MM.1S (cell line): ENCODE data around the gene TMEM117.
"Not testable (repeated sequence)": the region's sequence is repeated elsewhere in the genome, so short reads cannot be mapped to it uniquely, and the experiment has no call there.

ENCODE experiments used
- DNase-seq: peaks from one replicate; pipeline ENCODE4 v3.0.0-alpha.2; 2015
- H2AFZ ChIP-seq: fragments of 300-600 bp; sonication (generic); 2 replicates; pipeline ENCODE4 v1.6.0; 2016; ENCODE audit warnings: antibody characterized with exemption, low read length
- H3F3A ChIP-seq: fragments of 300-600 bp; sonication (generic); 2 replicates; pipeline ENCODE4 v1.6.1; 2016; ENCODE audit warnings: mild to moderate bottlenecking, antibody characterized with exemption, low read length, moderate library complexity, mixed read lengths; ENCODE audit not compliant: insufficient read depth
- H3K27ac ChIP-seq: fragments of 300-600 bp; sonication (generic); 2 replicates; pipeline ENCODE4 v1.5.1; 2016; ENCODE audit warnings: mild to moderate bottlenecking, low read length
- H3K27me3 ChIP-seq: fragments of 300-600 bp; sonication (generic); replicated peaks from 2 replicates; pipeline ENCODE4 v1.6.0; 2016; ENCODE audit warnings: low read length; ENCODE audit not compliant: insufficient read depth
- H3K36me3 ChIP-seq: fragments of 300-600 bp; sonication (generic); replicated peaks from 2 replicates; pipeline ENCODE4 v1.6.1; 2016; ENCODE audit warnings: mild to moderate bottlenecking, low read length, mixed read lengths; ENCODE audit not compliant: insufficient read depth
- H3K4me1 ChIP-seq: fragments of 300-600 bp; sonication (generic); 2 replicates; pipeline ENCODE4 v1.6.1; 2016; ENCODE audit warnings: low read length, mixed read lengths
- H3K4me2 ChIP-seq: fragments of 300-600 bp; sonication (generic); 2 replicates; pipeline ENCODE4 v1.6.0; 2016; ENCODE audit warnings: low read depth, low read length
- H3K4me3 ChIP-seq: fragments of 300-600 bp; sonication (generic); 2 replicates; pipeline ENCODE4 v1.5.1; 2016; ENCODE audit warnings: low read length, mixed read lengths
- H3K79me2 ChIP-seq: fragments of 300-600 bp; sonication (generic); 2 replicates; pipeline ENCODE4 v1.6.1; 2016; ENCODE audit warnings: mixed run types, low read length, mixed read lengths
- H3K9ac ChIP-seq: fragments of 300-600 bp; sonication (generic); 2 replicates; pipeline ENCODE4 v1.6.1; 2016; ENCODE audit warnings: low read length, mixed read lengths
- H3K9me2 ChIP-seq: fragments of 300-600 bp; sonication (generic); replicated peaks from 2 replicates; pipeline ENCODE4 v1.6.1; 2016; ENCODE audit warnings: mild to moderate bottlenecking, low read length, mixed read lengths; ENCODE audit not compliant: insufficient read depth
- H3K9me3 ChIP-seq: fragments of 300-600 bp; sonication (generic); replicated peaks from 2 replicates; pipeline ENCODE4 v1.6.1; 2016; ENCODE audit warnings: mild to moderate bottlenecking, low read length, mixed read lengths; ENCODE audit not compliant: insufficient read depth
- H4K20me1 ChIP-seq: fragments of 300-600 bp; sonication (generic); 2 replicates; pipeline ENCODE4 v1.6.1; 2016; ENCODE audit warnings: mild to moderate bottlenecking, low read length, moderate library complexity, mixed read lengths; ENCODE audit not compliant: insufficient read depth
- CTCF ChIP-seq: fragments of 300-600 bp; sonication (generic); IDR thresholded peaks from 2 replicates; pipeline ENCODE4 v1.5.1; 2016; ENCODE audit warnings: antibody characterized with exemption, low read length, mixed read lengths
- EZH2 ChIP-seq: fragments of 300-600 bp; sonication (generic); optimal IDR thresholded peaks from 2 replicates; pipeline ENCODE3; 2017; ENCODE audit warnings: low read depth, mild to moderate bottlenecking, antibody characterized with exemption, low read length, mixed read lengths
- EZH2phosphoT487 ChIP-seq: fragments of 300-600 bp; sonication (generic); IDR thresholded peaks from 2 replicates; pipeline ENCODE4 v1.6.1; 2018; ENCODE audit warnings: antibody characterized with exemption, low read length

TMEM117 gene

GRCh38 chr12:44377443-44378187 lies 541.7 kb downstream of the TMEM117 start:
- no peak overlapping the region for H3K4me2 ChIP-seq
- no peak for DNase-seq
- no peaks in the 10 kb centered on the region for H3K9me3 ChIP-seq
- H3K4me3 ChIP-seq: no peak overlapping the region
- no peaks in the 10 kb centered on the region for H3K36me3 ChIP-seq
- H3K9me2 ChIP-seq: no peaks in the 10 kb centered on the region
- H3K4me1 ChIP-seq: peaks cover 18% of the 10 kb centered on the region
- no peak for TF ChIP-seq CTCF
- no peak for TF ChIP-seq EZH2phosphoT487
- TF ChIP-seq EZH2: no peak
- H3K79me2 ChIP-seq: no peaks in the 10 kb centered on the region
- no peak overlapping the region for H3K27ac ChIP-seq
- no peaks in the 10 kb centered on the region for H4K20me1 ChIP-seq
- H3K27me3 ChIP-seq: no peaks in the 10 kb centered on the region
- no peaks in the 10 kb centered on the region for H3F3A ChIP-seq
- no peak overlapping the region for H2AFZ ChIP-seq
- no peak overlapping the region for H3K9ac ChIP-seq

DNA sequence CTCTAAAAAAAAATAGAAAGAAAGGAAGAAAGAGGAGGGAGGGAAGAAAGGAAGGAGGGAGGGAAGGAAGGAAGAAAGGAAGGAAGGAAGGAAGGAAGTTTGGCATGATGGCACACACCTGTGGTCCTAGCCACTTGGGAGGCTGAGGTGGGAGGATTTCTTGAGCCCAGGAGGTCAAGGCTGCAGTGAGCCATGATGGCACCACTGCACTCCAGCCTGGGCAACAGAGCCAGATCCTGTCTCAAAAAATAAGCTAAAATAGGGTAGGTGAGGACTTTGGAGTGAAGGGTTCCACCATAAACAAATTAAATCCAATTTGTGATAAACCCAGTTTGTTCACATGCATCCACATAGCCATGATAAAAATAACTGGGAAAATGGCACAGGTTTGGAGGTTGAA lies 543.2 kb downstream of the TMEM117 start:
- not testable (repeated sequence) for H3K27me3 ChIP-seq, H4K20me1 ChIP-seq, H3K9ac ChIP-seq, H3K9me3 ChIP-seq, DNase-seq, H3F3A ChIP-seq, H3K4me3 ChIP-seq, H3K9me2 ChIP-seq, H3K4me2 ChIP-seq, H2AFZ ChIP-seq, H3K36me3 ChIP-seq, H3K27ac ChIP-seq, H3K79me2 ChIP-seq
- peaks cover 13% of the 10 kb centered on the region for H3K4me1 ChIP-seq

DNA sequence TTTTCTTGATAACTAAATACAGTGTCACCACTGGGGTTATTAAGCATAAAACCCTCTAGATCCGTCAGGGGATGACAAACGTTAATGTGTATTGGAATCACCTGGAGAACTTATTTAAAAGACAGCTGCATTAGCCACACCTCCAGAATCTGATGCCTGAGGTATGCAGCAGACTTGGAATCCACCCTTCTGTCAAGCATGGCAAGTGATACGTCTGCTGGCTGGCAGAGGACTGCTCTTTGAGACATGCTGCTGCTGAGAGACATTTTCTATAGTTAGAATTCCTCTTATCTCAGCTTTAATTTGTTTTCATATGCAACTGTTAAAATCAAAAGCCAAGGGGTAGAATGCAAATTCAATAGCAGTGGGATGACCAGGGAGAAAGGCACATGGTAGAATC lies 544.0 kb downstream of the TMEM117 start:
- Histone ChIP-seq H3K36me3 (no peaks in the 10 kb centered on the region), H3K9me2 (no peaks in the 10 kb centered on the region), H3K79me2 (no peaks in the 10 kb centered on the region), H3K27me3 (no peaks in the 10 kb centered on the region), H4K20me1 (no peaks in the 10 kb centered on the region), H2AFZ (no peak overlapping the region), H3K4me2 (no peak overlapping the region), H3F3A (no peaks in the 10 kb centered on the region), H3K4me1 (peaks cover 13% of the 10 kb centered on the region), H3K4me3 (no peak overlapping the region), H3K9ac (no peak overlapping the region), H3K27ac (no peak overlapping the region), H3K9me3 (no peaks in the 10 kb centered on the region)
- no peak for TF ChIP-seq EZH2phosphoT487
- DNase-seq: no peak

DNA sequence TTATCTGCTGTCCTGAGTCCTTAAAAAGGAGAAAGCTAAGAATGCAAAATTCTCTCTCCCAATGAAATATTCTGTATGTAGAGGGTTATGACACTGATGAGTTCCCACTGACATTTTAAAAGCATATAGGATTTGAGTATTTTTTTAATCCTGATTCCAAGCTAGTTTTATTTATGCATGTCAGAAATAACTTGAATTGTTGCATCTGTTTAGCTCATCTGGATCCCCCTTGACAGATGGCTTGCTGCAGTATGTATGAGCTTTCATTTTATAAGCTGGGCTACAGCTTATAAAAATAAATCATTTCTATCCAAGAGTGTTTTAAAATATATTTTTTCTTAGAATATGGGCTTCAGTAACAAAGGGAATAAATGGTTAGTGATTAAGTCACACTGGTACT lies 545.0 kb downstream of the TMEM117 start:
- H2AFZ ChIP-seq: no peak overlapping the region
- DNase-seq: no peak
- no peak overlapping the region for H3K27ac ChIP-seq
- no peak overlapping the region for H3K4me2 ChIP-seq
- no peaks in the 10 kb centered on the region for H3K36me3 ChIP-seq
- no peaks in the 10 kb centered on the region for H3K9me3 ChIP-seq
- H3K79me2 ChIP-seq: no peaks in the 10 kb centered on the region
- H3K27me3 ChIP-seq: no peaks in the 10 kb centered on the region
- TF ChIP-seq EZH2 (no peak), CTCF (no peak), EZH2phosphoT487 (no peak)
- H3K4me3 ChIP-seq: no peak overlapping the region
- H3K4me1 ChIP-seq: peaks cover 3% of the 10 kb centered on the region
- H3K9ac ChIP-seq: no peak overlapping the region
- no peaks in the 10 kb centered on the region for H4K20me1 ChIP-seq
- H3K9me2 ChIP-seq: no peaks in the 10 kb centered on the region
- H3F3A ChIP-seq: no peaks in the 10 kb centered on the region
